NCI-H82 treated with DMSO at 0.1 percent for 48 hours (cell line): ENCODE results near the gene OR6K6.

Source experiments
- DNase-seq: peaks from one replicate; lab custom pipeline; 2025; ENCODE audit not compliant: unreplicated experiment; lab: John Stamatoyannopoulos, UW

The OR6K6 gene

DNA sequence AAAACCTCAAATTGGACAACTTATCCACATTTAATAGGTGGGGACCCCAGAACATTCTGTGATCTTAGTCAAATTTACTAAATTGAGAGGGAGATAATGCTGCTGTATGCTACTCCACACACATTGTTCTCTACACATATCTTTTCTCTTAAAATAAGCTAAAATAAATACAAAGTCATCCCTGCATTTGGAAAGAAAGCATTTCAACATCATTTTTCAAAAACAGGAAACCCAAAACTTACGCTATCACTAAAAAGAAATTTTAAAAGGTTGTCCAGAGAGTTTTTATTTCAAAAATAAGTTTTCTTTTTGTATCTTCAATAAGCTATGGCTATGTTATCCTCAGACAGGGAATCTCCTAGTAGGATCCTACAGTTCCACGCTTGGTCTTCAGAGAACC, 46.0 kb downstream of the OR6K6 start:
- no peak for DNase-seq

DNA sequence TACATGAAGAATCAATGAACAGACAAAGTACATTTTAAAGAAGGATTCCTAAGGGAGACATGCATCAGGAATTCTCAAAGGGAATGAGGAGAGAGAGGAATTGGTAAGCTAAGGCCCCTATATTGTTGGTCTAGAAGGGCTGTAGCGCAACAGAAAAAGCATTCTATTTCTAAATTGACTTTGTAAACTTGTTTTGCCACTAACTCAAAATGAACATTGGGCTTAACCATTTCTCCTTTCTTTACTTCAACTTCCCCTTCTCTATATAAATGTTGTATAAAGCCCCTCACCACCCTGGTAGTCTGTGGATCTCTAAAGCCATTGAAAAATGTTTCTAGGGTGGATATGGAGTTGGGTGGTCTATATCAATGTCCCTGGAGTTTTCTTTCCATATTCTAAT, 46.9 kb downstream of the OR6K6 start:
- no peak for DNase-seq

DNA sequence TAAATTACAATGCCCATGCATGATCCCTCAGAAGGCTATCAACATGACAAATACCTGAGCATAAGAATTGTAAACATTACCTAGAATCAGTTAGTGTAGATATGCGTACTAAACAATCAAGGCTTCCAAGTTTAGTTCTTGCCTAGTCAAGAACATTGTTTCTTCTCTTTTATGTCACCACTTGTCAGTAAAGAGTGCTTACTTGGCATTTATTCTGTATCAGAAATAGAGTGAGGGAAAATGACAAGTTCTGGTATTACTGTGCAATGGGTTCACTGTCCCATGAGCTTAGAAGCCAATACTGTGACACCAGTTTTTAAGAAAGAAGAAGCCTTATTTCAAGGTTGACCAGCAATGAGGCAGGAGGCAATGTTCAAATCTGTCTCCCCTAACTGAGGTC, 49.2 kb downstream of the OR6K6 start:
- no peak for DNase-seq
